Central memory CD8-positive, alpha-beta T cell (primary cell): ENCODE data around the gene PAX9.

Experiments
- ATAC-seq: fragments of 150-1000 bp; cut with Tn5 transposase; replicated peaks from 2 replicates; pipeline ENCODE4 v1.10.0; 2022; ENCODE audit warnings: mild to moderate bottlenecking, moderate FRiP score, moderate number of reproducible peaks; ENCODE audit not compliant: poor library complexity, severe bottlenecking; ENCODE audit errors: extremely low read depth
- DNase-seq, 2 donors: peaks; one replicate each; pipeline ENCODE4 v3.0.0; 2021; ENCODE audit warnings: low spot score in 2 of 2
- H3K27ac Mint-ChIP-seq: one replicate; pipeline ENCODE4 v1.8.0; 2022; ENCODE audit warnings: low read depth, mild to moderate bottlenecking, moderate library complexity, mixed read lengths
- H3K27me3 Mint-ChIP-seq: one replicate; pipeline ENCODE4 v1.8.0; 2022; ENCODE audit warnings: mixed read lengths
- H3K36me3 Mint-ChIP-seq: one replicate; pipeline ENCODE4 v1.8.0; 2022; ENCODE audit warnings: mild to moderate bottlenecking, moderate library complexity, mixed read lengths; ENCODE audit not compliant: insufficient read depth
- H3K4me1 Mint-ChIP-seq: one replicate; pipeline ENCODE4 v1.8.0; 2022; ENCODE audit warnings: mixed read lengths
- H3K4me3 Mint-ChIP-seq: one replicate; pipeline ENCODE4 v1.8.0; 2022; ENCODE audit warnings: mild to moderate bottlenecking, moderate library complexity, mixed read lengths
- H3K9me3 Mint-ChIP-seq: one replicate; pipeline ENCODE4 v1.8.0; 2022; ENCODE audit warnings: mixed read lengths

Gene PAX9

DNA sequence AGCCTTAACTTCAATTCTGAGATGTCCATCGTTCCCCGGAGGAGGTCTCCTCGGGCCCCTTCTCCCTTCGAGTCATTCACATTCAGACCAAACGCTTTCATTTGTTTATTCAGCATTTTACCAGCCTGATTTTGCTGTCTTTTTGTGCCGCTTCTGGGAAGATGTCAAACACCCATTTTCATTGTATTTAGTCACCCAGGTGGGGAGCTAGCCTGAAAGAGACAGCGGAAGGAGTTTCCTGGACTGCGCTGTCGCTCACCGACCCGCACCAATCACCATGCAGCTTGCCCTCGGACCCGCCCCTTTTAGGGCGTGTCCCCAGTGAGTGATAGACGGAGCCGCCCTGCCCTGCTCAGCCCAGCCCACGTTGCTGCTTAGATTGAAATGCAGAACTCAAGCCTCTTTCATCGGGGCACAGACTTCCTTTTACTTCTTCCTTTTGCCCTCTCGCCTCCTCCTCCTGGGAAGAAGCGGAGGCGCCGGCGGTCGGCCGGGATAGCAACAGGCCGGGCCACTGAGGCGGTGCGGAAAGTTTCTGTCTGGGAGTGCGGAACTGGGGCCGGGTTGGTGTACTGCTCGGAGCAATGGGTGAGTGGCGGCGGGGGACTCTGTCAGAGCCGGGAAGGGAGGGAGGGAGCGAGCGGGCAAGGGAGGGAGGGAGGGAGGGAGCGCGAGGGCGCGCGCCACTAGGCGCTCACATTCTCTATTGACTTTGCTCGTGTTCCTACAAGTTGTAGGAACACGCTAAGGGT lies at the start of gene PAX9:
Gene PAX9, plus strand, starts transcription at position 355 of the 752 bp plus-strand sequence. Its CDS starts 230 bp downstream, at position 585.
- Mint-ChIP-seq H3K27me3 (peaks cover 94% of the 10 kb centered on the region), H3K4me3 (peak within 1 kb of the TSS; percentile 9), H3K27ac (no peak within 1 kb of the TSS), H3K36me3 (peaks cover 2% of the 10 kb centered on the region), H3K4me1 (peaks cover 5% of the 10 kb centered on the region), H3K9me3 (peaks cover 11% of the 10 kb centered on the region)
- ATAC-seq (no peak), DNase-seq (no peak)

- no peak for DNase-seq
- H3K27ac Mint-ChIP-seq: no peak overlapping the region
- peaks cover 2% of the 10 kb centered on the region for H3K36me3 Mint-ChIP-seq
- no peaks in the 10 kb centered on the region for H3K4me1 Mint-ChIP-seq
- H3K9me3 Mint-ChIP-seq: no peaks in the 10 kb centered on the region
- H3K4me3 Mint-ChIP-seq: no peak overlapping the region
- no peak for ATAC-seq
- no peaks in the 10 kb centered on the region for H3K27me3 Mint-ChIP-seq
Measured at GRCh38 chr14:36617824-36618223, 43.8 kb upstream of the PAX9 start.

GRCh38 chr14:36618641-36619040 lies 43.0 kb upstream of the PAX9 start:
- no peak for ATAC-seq
- H3K9me3 Mint-ChIP-seq: no peaks in the 10 kb centered on the region
- H3K4me3 Mint-ChIP-seq: no peak overlapping the region
- H3K27ac Mint-ChIP-seq: no peak overlapping the region
- H3K4me1 Mint-ChIP-seq: no peaks in the 10 kb centered on the region
- H3K27me3 Mint-ChIP-seq: no peaks in the 10 kb centered on the region
- H3K36me3 Mint-ChIP-seq: peaks cover 2% of the 10 kb centered on the region
- DNase-seq: no peak

DNA sequence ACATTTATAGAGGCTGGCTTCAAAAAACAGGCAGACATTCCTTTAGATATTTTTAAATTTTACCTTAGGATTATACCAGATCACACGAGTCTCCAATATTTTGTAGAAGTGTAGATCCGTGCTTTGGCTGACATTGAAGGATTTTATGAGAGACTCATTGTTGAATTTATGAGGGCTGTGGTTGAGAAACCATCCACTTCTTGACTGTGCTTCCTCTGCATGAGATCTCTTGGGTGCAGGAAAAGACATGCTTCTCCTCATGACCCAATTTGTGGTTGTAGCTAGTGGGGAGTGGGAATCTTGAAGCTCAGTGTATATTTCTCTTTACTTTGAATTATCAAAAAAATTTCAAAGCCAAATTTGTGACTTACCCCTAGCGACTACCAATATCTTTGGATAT lies 42.5 kb upstream of the PAX9 start:
- no peak overlapping the region for H3K27ac Mint-ChIP-seq
- no peaks in the 10 kb centered on the region for H3K9me3 Mint-ChIP-seq
- DNase-seq (no peak), ATAC-seq (no peak)
- H3K4me1 Mint-ChIP-seq: no peaks in the 10 kb centered on the region
- peaks cover 2% of the 10 kb centered on the region for H3K36me3 Mint-ChIP-seq
- no peaks in the 10 kb centered on the region for H3K27me3 Mint-ChIP-seq
- H3K4me3 Mint-ChIP-seq: no peak overlapping the region

DNA sequence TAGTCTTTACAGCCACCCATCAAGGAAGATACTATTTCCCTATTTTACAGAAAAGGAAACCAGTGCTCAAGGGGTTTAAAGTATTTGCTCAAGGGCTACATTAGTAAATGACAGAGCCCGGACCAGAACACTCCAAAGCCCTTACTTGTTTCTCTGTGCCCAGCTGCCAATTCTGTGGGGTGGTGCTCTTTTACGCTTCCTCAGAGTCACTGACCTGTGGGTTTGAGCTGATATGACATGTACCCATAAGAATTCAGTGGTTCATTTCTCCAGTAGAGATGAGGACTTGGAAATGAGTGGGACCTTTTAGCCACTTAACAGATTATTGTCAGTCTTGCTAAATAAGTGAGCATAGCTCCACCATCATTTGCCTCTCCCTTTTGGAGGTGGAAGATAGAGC lies 41.8 kb upstream of the PAX9 start:
- Mint-ChIP-seq H3K27me3 (no peaks in the 10 kb centered on the region), H3K4me3 (no peak overlapping the region), H3K36me3 (peaks cover 2% of the 10 kb centered on the region), H3K27ac (no peak overlapping the region), H3K4me1 (no peaks in the 10 kb centered on the region), H3K9me3 (no peaks in the 10 kb centered on the region)
- ATAC-seq (no peak), DNase-seq (no peak)

DNA sequence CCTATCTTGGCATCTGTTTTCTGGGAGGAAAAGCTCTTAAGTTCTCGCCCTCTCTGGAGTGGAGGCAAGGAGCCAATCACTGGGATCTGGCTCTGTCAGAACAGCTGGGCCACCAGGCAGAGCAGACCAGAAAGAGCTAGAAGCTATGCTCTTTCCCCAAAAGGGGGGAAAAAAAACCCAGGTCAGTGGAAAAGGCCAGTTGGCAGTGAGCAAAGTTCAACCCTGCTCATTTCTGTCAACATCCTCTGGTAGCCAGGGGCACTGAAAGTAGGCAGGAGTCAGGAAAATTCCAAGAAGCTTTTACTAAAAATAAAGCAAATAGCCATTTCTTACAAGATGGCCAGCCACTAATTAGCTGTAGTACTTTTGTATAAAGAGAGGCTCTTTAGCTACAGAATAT lies 36.6 kb upstream of the PAX9 start:
- H3K27me3 Mint-ChIP-seq: no peaks in the 10 kb centered on the region
- DNase-seq (no peak), ATAC-seq (no peak)
- H3K4me3 Mint-ChIP-seq: no peak overlapping the region
- no peaks in the 10 kb centered on the region for H3K4me1 Mint-ChIP-seq
- H3K27ac Mint-ChIP-seq: no peak overlapping the region
- peaks cover 1% of the 10 kb centered on the region for H3K9me3 Mint-ChIP-seq
- no peaks in the 10 kb centered on the region for H3K36me3 Mint-ChIP-seq

DNA sequence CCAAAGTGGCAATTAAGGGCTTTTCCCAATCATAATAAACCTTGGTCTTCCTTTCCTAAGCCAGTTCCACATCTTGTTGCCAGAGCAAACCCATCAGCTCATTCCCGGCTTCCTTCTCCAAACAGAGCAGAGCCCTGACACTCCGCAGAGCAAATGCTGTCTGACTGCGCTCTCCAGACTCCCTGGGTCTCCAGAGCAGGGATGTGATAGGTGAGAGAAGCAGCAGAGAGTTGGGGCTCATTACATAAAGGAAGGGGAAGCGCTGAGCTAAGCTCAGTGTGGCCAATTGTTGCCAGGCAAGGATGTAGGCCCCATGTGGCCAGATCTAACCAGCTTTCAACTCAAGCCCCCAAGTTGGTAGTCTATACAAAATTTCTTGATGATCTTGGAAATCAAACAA lies 36.2 kb upstream of the PAX9 start:
- DNase-seq: no peak
- Mint-ChIP-seq H3K27me3 (no peaks in the 10 kb centered on the region), H3K27ac (no peak overlapping the region), H3K9me3 (peaks cover 6% of the 10 kb centered on the region), H3K36me3 (no peaks in the 10 kb centered on the region), H3K4me1 (no peaks in the 10 kb centered on the region), H3K4me3 (no peak overlapping the region)
- no peak for ATAC-seq

GRCh38 chr14:36626151-36626550 lies 35.5 kb upstream of the PAX9 start:
- no peak for ATAC-seq
- Mint-ChIP-seq H3K4me1 (no peaks in the 10 kb centered on the region), H3K9me3 (peaks cover 12% of the 10 kb centered on the region), H3K4me3 (no peak overlapping the region), H3K36me3 (no peaks in the 10 kb centered on the region), H3K27ac (no peak overlapping the region), H3K27me3 (no peaks in the 10 kb centered on the region)
- DNase-seq: no peak

- Mint-ChIP-seq H3K9me3 (peaks cover 12% of the 10 kb centered on the region), H3K27ac (no peak overlapping the region), H3K36me3 (no peaks in the 10 kb centered on the region), H3K27me3 (no peaks in the 10 kb centered on the region), H3K4me1 (no peaks in the 10 kb centered on the region), H3K4me3 (no peak overlapping the region)
- ATAC-seq (no peak), DNase-seq (no peak)
Measured at GRCh38 chr14:36627981-36628380, 33.7 kb upstream of the PAX9 start.

DNA sequence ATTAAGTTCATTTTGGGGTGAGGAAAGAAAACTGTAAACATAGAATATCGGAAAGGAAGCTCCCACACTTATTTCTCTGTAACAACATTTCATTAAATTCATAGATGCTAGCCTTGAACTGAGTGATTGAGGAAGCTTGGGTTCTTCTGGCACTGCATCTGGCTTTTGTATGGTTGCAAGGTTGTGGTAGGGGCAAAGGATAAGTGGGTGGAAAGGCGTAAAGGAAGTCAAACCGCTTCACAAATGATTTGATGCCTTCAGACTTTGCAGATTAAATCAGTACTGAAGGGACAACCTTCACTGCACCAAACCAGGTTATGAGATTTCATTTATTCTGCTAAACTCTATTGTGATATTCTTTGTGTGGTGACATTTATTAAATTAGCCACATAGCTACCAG lies 28.1 kb upstream of the PAX9 start:
- Mint-ChIP-seq H3K27ac (no peak overlapping the region), H3K27me3 (no peaks in the 10 kb centered on the region), H3K36me3 (no peaks in the 10 kb centered on the region), H3K4me1 (no peaks in the 10 kb centered on the region), H3K9me3 (peaks cover 12% of the 10 kb centered on the region), H3K4me3 (no peak overlapping the region)
- ATAC-seq: no peak
- no peak for DNase-seq

- no peak overlapping the region for H3K4me3 Mint-ChIP-seq
Measured at GRCh38 chr14:36646664-36647416, 14.8 kb upstream of the PAX9 start.

DNA sequence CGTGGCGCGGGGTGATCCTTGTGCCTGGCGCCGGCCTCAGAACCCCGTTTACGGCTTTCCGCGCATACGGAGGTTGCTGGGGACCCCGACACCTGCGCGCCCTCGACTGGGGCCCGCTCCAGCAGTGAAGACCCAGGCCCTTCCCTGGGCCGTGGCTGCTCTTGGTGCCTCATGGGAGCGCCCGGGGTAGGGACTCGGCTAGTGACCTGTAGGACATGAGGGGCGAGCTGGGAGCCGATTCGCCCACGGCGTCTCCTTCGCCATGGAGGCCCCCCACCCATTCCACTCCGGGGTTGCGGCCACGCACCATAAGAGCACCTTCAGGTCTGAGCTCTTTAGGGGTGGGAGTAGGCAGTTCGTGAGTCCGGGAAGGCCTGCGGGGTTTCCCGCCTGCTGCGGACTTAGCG lies 14.2 kb upstream of the PAX9 start:
- DNase-seq: no peak
- H3K4me1 Mint-ChIP-seq: no peaks in the 10 kb centered on the region
- no peak for ATAC-seq
- no peaks in the 10 kb centered on the region for H3K36me3 Mint-ChIP-seq
- H3K27me3 Mint-ChIP-seq: peaks cover 62% of the 10 kb centered on the region
- no peak overlapping the region for H3K27ac Mint-ChIP-seq
- H3K9me3 Mint-ChIP-seq: no peaks in the 10 kb centered on the region
- no peak overlapping the region for H3K4me3 Mint-ChIP-seq

More at GRCh38 chr14:36646664-36647416, 14.8 kb upstream of the PAX9 start:
- no peaks in the 10 kb centered on the region for H3K4me1 Mint-ChIP-seq
- no peaks in the 10 kb centered on the region for H3K9me3 Mint-ChIP-seq
- H3K27me3 Mint-ChIP-seq: peaks cover 56% of the 10 kb centered on the region
- no peaks in the 10 kb centered on the region for H3K36me3 Mint-ChIP-seq
- ATAC-seq (no peak), DNase-seq (no peak)
- no peak overlapping the region for H3K27ac Mint-ChIP-seq
